ENCODE measurements around the gene KLHL6. TPM values are rescaled to one million over a fixed set of nuclear protein-coding genes. Genes with fewer than 3 reads are reported as not detected.
"Not testable (repeated sequence)": the region's sequence is repeated elsewhere in the genome, so short reads cannot be mapped to it uniquely, and the experiment has no call there.

The KLHL6 gene
- total RNA-seq, 1 experiment from 2014 or later = not detected

DNA sequence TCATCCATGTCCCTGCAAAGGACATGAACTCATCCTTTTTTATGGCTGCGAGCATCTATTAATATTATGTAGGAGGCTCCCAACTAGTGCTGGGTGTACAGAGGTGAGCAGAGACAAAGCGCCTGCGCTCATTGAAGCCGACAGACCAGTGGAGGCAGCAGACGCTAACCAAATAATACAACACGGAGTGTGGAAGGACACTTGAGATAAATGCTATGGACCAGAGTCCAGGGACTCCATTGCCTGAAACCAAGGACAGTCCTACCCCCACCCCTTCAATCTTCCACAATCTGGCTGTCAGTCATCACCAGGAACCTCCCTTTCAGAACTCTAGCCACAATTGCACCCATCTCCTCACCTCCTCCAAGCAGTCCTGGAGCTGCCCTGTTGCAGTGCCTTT, 41.5 kb downstream of the KLHL6 start:
- H3K4me3 Mint-ChIP-seq (ENCODE audit: unreplicated experiment) = no peak overlapping the region
- no TSS peak for BruUV-seq (replicated peaks)
- DNase-seq (ENCODE audit: unreplicated experiment) = no peak
- ChIA-PET POLR2A (no interaction called here), CTCF (interaction anchor here (0.7 to 0.9 kb wide), 2 partner anchors 13 to 34 kb away, joined by 3 read pairs; no protein-coding TSS in a partner anchor)
- no peaks in the 10 kb centered on the region for H3K4me1 Mint-ChIP-seq (ENCODE audit: insufficient read depth, unreplicated experiment)
- H3K27me3 Mint-ChIP-seq (ENCODE audit: insufficient read depth, unreplicated experiment) = peaks cover 43% of the 10 kb centered on the region
- H3K9me3 Mint-ChIP-seq (ENCODE audit: unreplicated experiment) = no peaks in the 10 kb centered on the region
- no peaks in the 10 kb centered on the region for H3K36me3 Mint-ChIP-seq (ENCODE audit: insufficient read depth, unreplicated experiment)
- TF ChIP-seq, protein P1, sequence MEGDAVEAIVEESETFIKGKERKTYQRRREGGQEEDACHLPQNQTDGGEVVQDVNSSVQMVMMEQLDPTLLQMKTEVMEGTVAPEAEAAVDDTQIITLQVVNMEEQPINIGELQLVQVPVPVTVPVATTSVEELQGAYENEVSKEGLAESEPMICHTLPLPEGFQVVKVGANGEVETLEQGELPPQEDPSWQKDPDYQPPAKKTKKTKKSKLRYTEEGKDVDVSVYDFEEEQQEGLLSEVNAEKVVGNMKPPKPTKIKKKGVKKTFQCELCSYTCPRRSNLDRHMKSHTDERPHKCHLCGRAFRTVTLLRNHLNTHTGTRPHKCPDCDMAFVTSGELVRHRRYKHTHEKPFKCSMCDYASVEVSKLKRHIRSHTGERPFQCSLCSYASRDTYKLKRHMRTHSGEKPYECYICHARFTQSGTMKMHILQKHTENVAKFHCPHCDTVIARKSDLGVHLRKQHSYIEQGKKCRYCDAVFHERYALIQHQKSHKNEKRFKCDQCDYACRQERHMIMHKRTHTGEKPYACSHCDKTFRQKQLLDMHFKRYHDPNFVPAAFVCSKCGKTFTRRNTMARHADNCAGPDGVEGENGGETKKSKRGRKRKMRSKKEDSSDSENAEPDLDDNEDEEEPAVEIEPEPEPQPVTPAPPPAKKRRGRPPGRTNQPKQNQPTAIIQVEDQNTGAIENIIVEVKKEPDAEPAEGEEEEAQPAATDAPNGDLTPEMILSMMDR (IDR thresholded peaks at IDR 0.05; ENCODE audit: unreplicated experiment) = no peak
- intact Hi-C loops (cut with micrococcal nuclease) = no loop called here
- H3K27ac Mint-ChIP-seq (ENCODE audit: low read depth, unreplicated experiment) = no peak overlapping the region

DNA sequence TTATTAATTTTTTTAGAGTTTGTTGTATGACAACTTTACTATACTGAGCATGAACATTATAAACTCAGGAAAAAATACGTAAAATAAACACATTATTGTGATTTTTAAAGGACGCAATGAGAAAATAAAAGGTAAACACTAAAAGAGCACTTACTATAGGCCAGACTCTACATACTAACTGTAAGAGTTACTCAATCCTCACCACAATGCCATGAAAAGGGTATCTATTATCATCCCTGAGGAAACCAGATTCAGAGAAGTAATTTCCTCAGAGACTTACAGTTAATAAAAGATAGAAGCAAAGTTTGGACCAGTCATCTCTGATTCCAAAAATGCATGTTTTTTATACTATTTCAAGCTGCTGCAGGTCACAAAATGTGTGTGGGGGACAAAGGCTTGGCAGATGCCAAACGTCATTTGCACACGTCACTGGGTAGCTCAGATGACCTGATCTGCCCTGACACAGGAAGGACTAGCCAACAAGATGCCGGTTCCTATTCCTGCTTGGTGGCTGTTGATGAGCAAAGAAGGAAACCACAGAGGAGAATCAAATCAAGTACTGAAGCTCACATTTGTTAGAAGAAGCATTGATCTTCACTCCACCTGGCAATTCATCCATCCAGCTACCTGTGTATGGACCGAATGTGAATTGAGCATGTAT, 42.3 kb downstream of the KLHL6 start:
- no TSS peak for BruUV-seq (replicated peaks)
- TF ChIP-seq, protein P1 (IDR thresholded peaks at IDR 0.05; ENCODE audit: unreplicated experiment) = no peak
- no peak overlapping the region for H3K27ac Mint-ChIP-seq (ENCODE audit: low read depth, unreplicated experiment)
- POLR2A ChIA-PET = no interaction called here
- intact Hi-C loops (cut with micrococcal nuclease) = no loop called here
- no peaks in the 10 kb centered on the region for H3K36me3 Mint-ChIP-seq (ENCODE audit: insufficient read depth, unreplicated experiment)
- CTCF ChIA-PET = interaction anchor here (0.6 kb wide), 1 partner anchor 831 kb away, joined by 3 read pairs; no protein-coding TSS in a partner anchor
- no peak overlapping the region for H3K4me3 Mint-ChIP-seq (ENCODE audit: unreplicated experiment)
- H3K9me3 Mint-ChIP-seq (ENCODE audit: unreplicated experiment) = no peaks in the 10 kb centered on the region
- DNase-seq (ENCODE audit: unreplicated experiment) = no peak
- H3K4me1 Mint-ChIP-seq (ENCODE audit: insufficient read depth, unreplicated experiment) = no peaks in the 10 kb centered on the region
- H3K27me3 Mint-ChIP-seq (ENCODE audit: insufficient read depth, unreplicated experiment) = peaks cover 34% of the 10 kb centered on the region

DNA sequence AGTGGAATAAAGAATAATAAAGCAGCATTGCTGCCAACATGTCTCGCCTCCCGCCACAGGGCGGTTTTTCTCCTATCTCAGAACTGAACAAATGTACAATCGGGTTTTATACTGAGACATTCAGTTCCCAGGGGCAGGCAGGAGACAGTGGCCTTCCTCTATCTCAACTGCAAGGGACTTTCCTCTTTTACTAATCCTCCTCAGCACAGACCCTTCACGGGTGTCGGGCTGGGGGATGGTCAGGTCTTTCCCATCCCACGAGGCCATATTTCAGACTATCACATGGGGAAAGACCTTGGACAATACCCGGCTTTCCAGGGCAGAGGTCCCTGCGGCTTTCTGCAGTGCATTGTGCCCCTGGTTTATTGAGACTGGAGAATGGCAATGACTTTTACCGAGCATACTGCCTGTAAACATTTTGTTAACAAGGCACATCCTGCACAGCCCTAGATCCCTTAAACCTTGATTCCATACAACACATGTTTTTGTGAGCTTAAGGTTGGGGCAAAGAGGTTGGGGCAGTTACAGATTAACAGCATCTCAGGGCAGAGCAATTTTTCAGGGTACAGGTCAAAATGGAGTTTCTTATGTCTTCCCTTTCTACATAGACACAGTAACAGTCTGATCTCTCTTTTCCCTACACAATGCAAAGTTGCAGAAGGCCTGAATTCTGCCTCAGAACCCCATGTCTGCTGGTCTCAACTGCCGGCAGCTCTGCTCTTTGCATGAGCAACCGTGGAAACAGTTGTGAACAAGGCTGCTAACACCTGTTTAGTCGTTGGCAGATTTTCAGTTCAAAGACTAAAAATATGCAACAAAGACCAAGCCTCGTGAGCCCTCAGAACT, 44.0 kb downstream of the KLHL6 start:
- peaks cover 19% of the 10 kb centered on the region for H3K27me3 Mint-ChIP-seq (ENCODE audit: insufficient read depth, unreplicated experiment)
- ChIA-PET POLR2A (interaction anchor here (0.6 kb wide), 1 partner anchor 368 kb away, joined by 3 read pairs; no protein-coding TSS in a partner anchor), CTCF (interaction anchor here (0.6 kb wide), 1 partner anchor 14 kb away, joined by 3 read pairs; no protein-coding TSS in a partner anchor)
- H3K27ac Mint-ChIP-seq (ENCODE audit: low read depth, unreplicated experiment); BruUV-seq (replicated peaks); DNase-seq (ENCODE audit: unreplicated experiment); H3K4me3 Mint-ChIP-seq (ENCODE audit: unreplicated experiment); H3K4me1 Mint-ChIP-seq (ENCODE audit: insufficient read depth, unreplicated experiment); intact Hi-C loops (cut with micrococcal nuclease); H3K36me3 Mint-ChIP-seq (ENCODE audit: insufficient read depth, unreplicated experiment); H3K9me3 Mint-ChIP-seq (ENCODE audit: unreplicated experiment): not testable (repeated sequence)

DNA sequence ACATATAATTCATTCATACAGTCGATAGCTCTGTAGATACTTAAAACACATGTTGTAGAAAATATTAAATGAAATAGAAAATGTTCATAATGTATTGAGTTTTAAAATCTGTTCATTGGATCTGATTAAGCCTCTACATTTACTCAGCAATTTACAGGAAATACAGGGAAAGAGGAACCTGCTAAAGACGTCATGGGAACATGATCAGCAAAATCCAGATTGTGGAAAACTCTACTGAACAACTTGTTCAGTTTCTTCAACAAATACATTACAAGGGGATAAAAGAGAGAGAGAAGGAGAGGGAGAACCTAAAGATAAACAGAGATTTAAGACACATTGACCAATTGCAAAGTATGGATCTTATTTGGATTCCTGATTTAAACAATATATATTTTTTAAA, 46.7 kb downstream of the KLHL6 start:
- Mint-ChIP-seq H3K4me3 (ENCODE audit: unreplicated experiment) (no peak overlapping the region), H3K9me3 (ENCODE audit: unreplicated experiment) (no peaks in the 10 kb centered on the region), H3K4me1 (ENCODE audit: insufficient read depth, unreplicated experiment) (peaks cover 4% of the 10 kb centered on the region), H3K27me3 (ENCODE audit: insufficient read depth, unreplicated experiment) (peaks cover 1% of the 10 kb centered on the region), H3K27ac (ENCODE audit: low read depth, unreplicated experiment) (no peak overlapping the region), H3K36me3 (ENCODE audit: insufficient read depth, unreplicated experiment) (no peaks in the 10 kb centered on the region)
- ChIA-PET CTCF (interaction anchor here (0.7 kb wide), 1 partner anchor 22 kb away, joined by 3 read pairs; no protein-coding TSS in a partner anchor), POLR2A (interaction anchor here (0.6 to 0.7 kb wide), 2 partner anchors 39 to 629 kb away, joined by 3 read pairs; no protein-coding TSS in a partner anchor)
- TF ChIP-seq, protein P1 (IDR thresholded peaks at IDR 0.05; ENCODE audit: unreplicated experiment) = no peak
- no TSS peak for BruUV-seq (replicated peaks)
- intact Hi-C loops (cut with micrococcal nuclease) = loop anchor here (10.0 kb wide), 1 partner anchor 376 kb away; the partner anchor contains the start of gene PARL
- DNase-seq (ENCODE audit: unreplicated experiment) = no peak
